IgD-negative memory B cell (primary cell): ENCODE measurements around the gene GALK1. TPM values are rescaled to one million over a fixed set of nuclear protein-coding genes. Genes with fewer than 3 reads are reported as not detected.

Experiments
- H3K27ac Mint-ChIP-seq, 3 donors: one replicate each; pipeline ENCODE4 v1.8.0; 2020 to 2022; ENCODE audit warnings: mild to moderate bottlenecking in 3 of 3, mixed read lengths in 3 of 3, moderate library complexity in 1 of 3
- H3K27me3 Mint-ChIP-seq: one replicate; pipeline ENCODE4 v1.8.0; 2021; ENCODE audit warnings: mixed read lengths
- H3K36me3 Mint-ChIP-seq: one replicate; pipeline ENCODE4 v1.8.0; 2020; ENCODE audit warnings: mild to moderate bottlenecking, mixed read lengths
- H3K4me1 Mint-ChIP-seq, 3 donors: one replicate each; pipeline ENCODE4 v1.8.0; 2020 to 2022; ENCODE audit warnings: mixed read lengths in 3 of 3, mild to moderate bottlenecking in 1 of 3
- H3K4me3 Mint-ChIP-seq, 4 donors: one replicate each; pipeline ENCODE4 v1.8.0; 2020 to 2022; ENCODE audit warnings: mild to moderate bottlenecking in 4 of 4, mixed read lengths in 4 of 4, moderate library complexity in 3 of 4
- H3K9me3 Mint-ChIP-seq, 3 donors: one replicate each; pipeline ENCODE4 v1.8.0; 2020 to 2021; ENCODE audit warnings: mixed read lengths in 3 of 3, mild to moderate bottlenecking in 1 of 3
- polyA plus RNA-seq: library from polyadenylated mRNA; unstranded; fragments of 300-500 nt; fragmentation: Illumina TruSeq; gene quantifications from one replicate; pipeline ENCODE4 v1.2.3, GENCODE V29; 2021

Gene GALK1
- polyA plus RNA-seq, 1 donor from 2014 or later, result 18.6 TPM

GRCh38 chr17:75736173-75736835 is 28.7 kb downstream of the GALK1 start:
- Mint-ChIP-seq H3K36me3 (no peaks in the 10 kb centered on the region), H3K4me1 (peaks cover 7 to 16% (median 8%) of the 10 kb centered on the region in 3 donors), H3K27ac (no peak overlapping the region), H3K27me3 (peaks cover 2% of the 10 kb centered on the region), H3K9me3 (no peaks in the 10 kb centered on the region), H3K4me3 (no peak overlapping the region)

- peaks cover 7 to 16% (median 8%) of the 10 kb centered on the region in 3 donors for H3K4me1 Mint-ChIP-seq
Observed at GRCh38 chr17:75734674-75735294, 30.2 kb downstream of the GALK1 start.

GRCh38 chr17:75733471-75733870 is 31.5 kb downstream of the GALK1 start:
- H3K4me3 Mint-ChIP-seq, result no peak overlapping the region
- peaks cover 2% of the 10 kb centered on the region for H3K27me3 Mint-ChIP-seq
- peak overlapping the region in 1 of 3 donors; percentile 90 for H3K27ac Mint-ChIP-seq
- H3K36me3 Mint-ChIP-seq, result no peaks in the 10 kb centered on the region
- H3K4me1 Mint-ChIP-seq, result peaks cover 7 to 16% (median 8%) of the 10 kb centered on the region in 3 donors
- no peaks in the 10 kb centered on the region for H3K9me3 Mint-ChIP-seq

More at GRCh38 chr17:75734674-75735294, 30.2 kb downstream of the GALK1 start:
- peak overlapping the region in 1 of 4 donors; percentile 58 for H3K4me3 Mint-ChIP-seq
- peak overlapping the region; percentile 26 to 90 (median 32) for H3K27ac Mint-ChIP-seq
- no peaks in the 10 kb centered on the region for H3K9me3 Mint-ChIP-seq
- H3K36me3 Mint-ChIP-seq, result no peaks in the 10 kb centered on the region
- H3K27me3 Mint-ChIP-seq, result peaks cover 2% of the 10 kb centered on the region

DNA sequence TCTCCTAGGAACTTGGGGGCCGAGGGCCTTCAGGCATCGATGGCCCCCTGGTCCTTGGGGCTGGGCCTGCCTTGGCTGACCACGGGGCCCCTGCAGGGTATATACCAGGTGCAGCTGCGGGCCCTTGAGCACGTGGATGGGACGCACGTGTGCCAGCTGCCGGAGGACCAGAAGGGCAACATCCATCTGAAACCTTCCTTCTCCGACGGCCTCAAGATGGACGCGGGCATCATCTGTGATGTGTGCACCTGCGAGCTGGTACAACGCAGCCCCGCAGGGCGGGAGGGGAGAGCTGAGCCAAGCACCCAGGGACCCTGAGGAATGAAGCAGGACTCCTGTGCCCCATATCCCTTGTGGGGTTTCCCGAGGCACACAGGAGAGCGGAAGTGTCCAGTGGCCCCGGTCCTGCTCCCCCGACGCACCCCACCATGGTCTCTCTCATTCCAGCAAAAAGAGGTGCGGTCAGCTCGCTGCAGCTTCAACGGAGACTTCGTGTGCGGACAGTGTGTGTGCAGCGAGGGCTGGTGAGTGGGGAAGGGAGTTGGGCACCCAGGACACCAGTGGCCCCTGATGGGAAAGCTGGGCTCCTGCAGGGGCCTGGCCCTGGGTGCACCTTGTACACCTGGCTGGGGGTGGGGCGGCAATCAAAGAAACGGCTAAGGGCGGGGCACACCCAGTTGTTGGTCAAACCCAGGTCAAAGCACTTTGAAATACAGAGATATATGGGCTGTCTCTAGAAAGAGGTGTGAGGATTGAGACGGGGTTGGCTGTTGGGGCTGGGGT is 33.1 kb downstream of the GALK1 start:
- Mint-ChIP-seq H3K9me3 (no peaks in the 10 kb centered on the region), H3K4me1 (peaks cover 7 to 12% (median 8%) of the 10 kb centered on the region in 3 donors), H3K36me3 (no peaks in the 10 kb centered on the region), H3K27me3 (peaks cover 2% of the 10 kb centered on the region), H3K4me3 (no peak overlapping the region), H3K27ac (no peak overlapping the region)

GRCh38 chr17:75731086-75731715 is 33.8 kb downstream of the GALK1 start:
- no peaks in the 10 kb centered on the region for H3K36me3 Mint-ChIP-seq
- no peak overlapping the region for H3K27ac Mint-ChIP-seq
- no peak overlapping the region for H3K4me3 Mint-ChIP-seq
- H3K4me1 Mint-ChIP-seq, result peaks cover 7 to 10% (median 8%) of the 10 kb centered on the region in 3 donors
- no peaks in the 10 kb centered on the region for H3K27me3 Mint-ChIP-seq
- no peaks in the 10 kb centered on the region for H3K9me3 Mint-ChIP-seq

- Mint-ChIP-seq H3K9me3 (no peaks in the 10 kb centered on the region), H3K4me1 (peaks cover 6 to 8% (median 7%) of the 10 kb centered on the region in 3 donors), H3K27ac (no peak overlapping the region), H3K36me3 (no peaks in the 10 kb centered on the region), H3K27me3 (no peaks in the 10 kb centered on the region), H3K4me3 (no peak overlapping the region)
Observed at GRCh38 chr17:75730065-75730464, 34.9 kb downstream of the GALK1 start.

GRCh38 chr17:75729351-75729750 is 35.6 kb downstream of the GALK1 start:
- peaks cover 1 to 3% (median 2%) of the 10 kb centered on the region in 3 donors for H3K4me1 Mint-ChIP-seq
- no peaks in the 10 kb centered on the region for H3K9me3 Mint-ChIP-seq

GRCh38 chr17:75727391-75727790 is 37.6 kb downstream of the GALK1 start:
- no peak overlapping the region for H3K4me3 Mint-ChIP-seq
- H3K9me3 Mint-ChIP-seq, result no peaks in the 10 kb centered on the region
- no peaks in the 10 kb centered on the region for H3K27me3 Mint-ChIP-seq
- peaks cover 0 to 2% (median 0%) of the 10 kb centered on the region in 3 donors for H3K4me1 Mint-ChIP-seq
- H3K27ac Mint-ChIP-seq, result no peak overlapping the region
- no peaks in the 10 kb centered on the region for H3K36me3 Mint-ChIP-seq

More at GRCh38 chr17:75729351-75729750, 35.6 kb downstream of the GALK1 start:
- Mint-ChIP-seq H3K36me3 (no peaks in the 10 kb centered on the region), H3K27ac (no peak overlapping the region), H3K4me3 (no peak overlapping the region), H3K27me3 (no peaks in the 10 kb centered on the region)

GRCh38 chr17:75725504-75725903 is 39.5 kb downstream of the GALK1 start:
- H3K4me3 Mint-ChIP-seq, result no peak overlapping the region
- H3K27ac Mint-ChIP-seq, result no peak overlapping the region
- peaks cover 0 to 2% (median 2%) of the 10 kb centered on the region in 3 donors for H3K4me1 Mint-ChIP-seq
- H3K36me3 Mint-ChIP-seq, result no peaks in the 10 kb centered on the region
- peaks cover 2% of the 10 kb centered on the region for H3K27me3 Mint-ChIP-seq
- no peaks in the 10 kb centered on the region for H3K9me3 Mint-ChIP-seq

DNA sequence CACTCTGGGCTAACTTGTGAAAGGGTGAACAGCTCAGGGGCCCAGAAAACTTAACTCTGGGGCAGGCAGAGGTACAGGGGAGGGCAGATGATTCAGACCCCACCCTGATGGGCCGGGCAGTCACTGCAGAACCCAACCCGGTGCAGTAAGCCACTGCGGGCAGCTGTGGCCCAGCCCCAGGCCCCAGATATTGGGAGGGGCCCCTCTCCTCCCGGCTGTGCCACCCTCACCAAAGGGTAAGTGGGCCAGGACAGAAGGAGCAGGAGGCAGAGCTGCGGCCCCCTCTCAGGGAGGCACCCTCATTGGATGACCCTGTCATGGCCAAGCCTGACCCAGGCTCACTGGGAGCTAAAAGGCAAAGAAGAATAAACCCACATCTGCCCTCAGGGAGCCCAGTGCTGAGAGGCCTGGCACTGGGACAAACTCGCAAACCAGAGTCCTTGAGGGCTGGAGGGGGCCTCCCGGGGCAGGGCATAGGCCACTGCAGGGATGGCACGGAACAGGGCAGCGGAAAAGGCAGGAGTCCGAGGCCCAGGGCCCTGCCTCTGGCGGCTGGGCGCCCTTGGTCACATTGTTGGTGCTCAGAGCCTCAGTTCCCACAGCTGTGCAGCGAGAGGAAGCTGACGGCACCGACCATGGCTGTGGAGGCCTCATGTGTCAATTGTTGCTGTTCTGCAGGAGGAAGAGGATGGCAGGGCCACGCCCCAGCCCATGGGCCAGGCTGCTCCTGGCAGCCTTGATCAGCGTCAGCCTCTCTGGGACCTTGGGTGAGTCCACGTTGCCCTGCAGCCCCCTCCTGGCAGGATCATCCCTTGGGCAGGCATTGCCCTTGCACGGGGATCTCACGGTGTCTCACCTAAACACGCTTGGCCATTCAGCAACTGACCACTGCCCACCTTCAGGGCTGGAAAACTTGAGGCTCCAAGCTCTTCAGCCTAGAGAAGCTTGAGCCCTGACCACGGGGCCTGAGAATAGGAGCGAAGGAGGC is 40.7 kb downstream of the GALK1 start:
- Mint-ChIP-seq H3K36me3 (no peaks in the 10 kb centered on the region), H3K4me1 (peaks cover 0 to 4% (median 3%) of the 10 kb centered on the region in 3 donors), H3K27ac (no peak overlapping the region), H3K27me3 (peaks cover 3% of the 10 kb centered on the region), H3K4me3 (no peak overlapping the region), H3K9me3 (no peaks in the 10 kb centered on the region)

DNA sequence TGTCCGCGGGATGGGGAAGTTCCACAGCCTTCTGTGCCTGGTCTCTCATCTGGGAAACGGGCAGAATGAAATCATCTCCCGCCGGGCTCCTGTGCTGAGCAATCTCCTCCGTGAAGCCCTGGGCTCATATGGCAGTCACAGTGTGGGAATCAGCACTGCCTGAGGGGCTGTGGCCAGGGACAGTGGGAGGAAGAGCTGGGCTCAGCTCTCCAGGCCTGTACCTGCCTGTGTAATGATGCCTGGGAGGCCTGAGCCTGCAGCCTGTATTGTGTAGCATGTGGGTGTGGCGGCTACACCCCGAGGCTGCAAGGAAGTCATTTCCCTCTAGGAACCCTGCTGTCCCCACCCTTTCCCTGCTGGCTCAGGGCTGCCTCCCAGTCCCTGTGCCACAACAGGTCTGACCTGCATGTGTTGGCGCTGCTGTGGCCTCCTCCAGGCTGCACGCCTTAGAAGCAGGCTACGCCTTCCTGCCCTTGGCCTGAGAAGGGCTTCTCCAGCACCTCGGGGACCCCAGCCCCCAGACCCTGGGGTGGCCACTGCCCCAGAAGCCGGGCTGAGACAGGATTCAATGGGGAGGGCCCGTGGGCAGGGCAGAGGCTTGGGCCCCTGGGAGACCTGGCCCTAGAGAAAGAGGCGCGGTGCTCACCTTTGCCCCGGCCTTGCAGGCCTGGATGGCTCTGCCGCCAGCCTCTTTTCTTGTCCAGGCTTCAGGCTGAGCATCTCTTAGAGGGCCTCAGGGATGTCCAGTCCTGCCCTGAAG is 41.6 kb downstream of the GALK1 start:
- H3K9me3 Mint-ChIP-seq, result no peaks in the 10 kb centered on the region

DNA sequence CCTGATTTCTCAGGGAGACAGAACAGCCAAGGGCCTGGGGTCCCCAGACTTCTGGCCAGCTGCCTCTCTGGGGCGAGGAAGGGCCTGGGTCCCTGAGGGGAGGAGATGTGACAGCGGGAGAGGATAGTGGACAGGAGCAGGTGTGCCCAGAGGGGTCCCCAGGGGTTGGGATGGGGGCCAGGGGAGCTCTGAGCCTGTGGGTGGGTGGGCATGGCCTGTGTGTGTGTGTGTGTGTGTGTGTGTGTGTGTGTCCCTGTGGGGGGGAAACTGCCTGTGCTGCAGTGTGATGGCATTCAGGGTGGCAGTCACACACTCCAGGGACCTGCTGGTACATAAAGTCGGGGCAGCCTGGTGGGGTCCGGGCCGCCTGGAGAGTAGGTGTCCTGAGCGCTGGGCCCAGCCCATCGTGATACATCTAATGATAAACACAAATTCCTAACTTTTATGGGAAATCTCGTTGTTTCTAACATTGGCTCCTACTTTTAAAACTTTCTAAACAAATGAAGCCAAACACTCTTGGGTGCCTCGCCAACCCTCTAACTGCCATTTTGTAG is 42.4 kb downstream of the GALK1 start:
- Mint-ChIP-seq H3K27me3 (peaks cover 3% of the 10 kb centered on the region), H3K4me1 (peaks cover 0 to 4% (median 3%) of the 10 kb centered on the region in 3 donors), H3K27ac (peak overlapping the region in 1 of 3 donors; percentile 23), H3K36me3 (no peaks in the 10 kb centered on the region), H3K4me3 (peak overlapping the region in 3 of 4 donors; percentile 38 to 63 (median 41)), H3K9me3 (no peaks in the 10 kb centered on the region)

More for the DNA sequence above, 41.6 kb downstream of the GALK1 start:
- peak overlapping the region in 3 of 4 donors; percentile 38 to 63 (median 41) for H3K4me3 Mint-ChIP-seq
- peaks cover 3% of the 10 kb centered on the region for H3K27me3 Mint-ChIP-seq
- peaks cover 0 to 4% (median 3%) of the 10 kb centered on the region in 3 donors for H3K4me1 Mint-ChIP-seq
- H3K27ac Mint-ChIP-seq, result no peak overlapping the region
- H3K36me3 Mint-ChIP-seq, result no peaks in the 10 kb centered on the region

GRCh38 chr17:75722076-75722475 is 42.9 kb downstream of the GALK1 start:
- H3K4me1 Mint-ChIP-seq, result peaks cover 0 to 4% (median 3%) of the 10 kb centered on the region in 3 donors
- peaks cover 3% of the 10 kb centered on the region for H3K27me3 Mint-ChIP-seq
- H3K27ac Mint-ChIP-seq, result peak overlapping the region in 1 of 3 donors; percentile 23
- no peaks in the 10 kb centered on the region for H3K9me3 Mint-ChIP-seq
- peak overlapping the region in 3 of 4 donors; percentile 30 to 83 (median 78) for H3K4me3 Mint-ChIP-seq
- no peaks in the 10 kb centered on the region for H3K36me3 Mint-ChIP-seq
